ENCODE results near the gene GNG2.

DNA sequence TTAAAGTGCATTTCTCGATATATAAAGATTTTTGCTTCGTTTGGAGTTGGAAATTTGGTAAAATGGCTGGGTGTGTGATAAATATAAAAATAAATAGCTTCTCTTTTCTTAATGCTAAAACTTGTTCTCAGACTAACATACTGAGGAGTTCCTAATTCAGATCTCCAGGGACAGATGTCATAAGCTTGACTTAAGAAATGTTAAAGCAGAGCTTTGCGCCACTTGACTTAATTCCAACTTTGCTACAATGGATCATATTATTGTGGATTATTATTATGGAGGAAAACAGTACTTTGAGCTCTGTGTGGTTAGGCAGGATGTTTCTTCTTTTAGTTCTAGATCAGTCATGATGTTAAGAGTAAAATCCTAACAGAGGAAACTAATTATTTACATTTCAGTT is 33.8 kb downstream of the GNG2 start:
- TF ChIP-seq, protein P1, sequence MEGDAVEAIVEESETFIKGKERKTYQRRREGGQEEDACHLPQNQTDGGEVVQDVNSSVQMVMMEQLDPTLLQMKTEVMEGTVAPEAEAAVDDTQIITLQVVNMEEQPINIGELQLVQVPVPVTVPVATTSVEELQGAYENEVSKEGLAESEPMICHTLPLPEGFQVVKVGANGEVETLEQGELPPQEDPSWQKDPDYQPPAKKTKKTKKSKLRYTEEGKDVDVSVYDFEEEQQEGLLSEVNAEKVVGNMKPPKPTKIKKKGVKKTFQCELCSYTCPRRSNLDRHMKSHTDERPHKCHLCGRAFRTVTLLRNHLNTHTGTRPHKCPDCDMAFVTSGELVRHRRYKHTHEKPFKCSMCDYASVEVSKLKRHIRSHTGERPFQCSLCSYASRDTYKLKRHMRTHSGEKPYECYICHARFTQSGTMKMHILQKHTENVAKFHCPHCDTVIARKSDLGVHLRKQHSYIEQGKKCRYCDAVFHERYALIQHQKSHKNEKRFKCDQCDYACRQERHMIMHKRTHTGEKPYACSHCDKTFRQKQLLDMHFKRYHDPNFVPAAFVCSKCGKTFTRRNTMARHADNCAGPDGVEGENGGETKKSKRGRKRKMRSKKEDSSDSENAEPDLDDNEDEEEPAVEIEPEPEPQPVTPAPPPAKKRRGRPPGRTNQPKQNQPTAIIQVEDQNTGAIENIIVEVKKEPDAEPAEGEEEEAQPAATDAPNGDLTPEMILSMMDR (IDR thresholded peaks at IDR 0.05; ENCODE audit: borderline replicate concordance, extremely low read depth, low read length, poor library complexity, severe bottlenecking), result no peak
- no peak for TF ChIP-seq EZH2 (IDR thresholded peaks at IDR 0.05; ENCODE audit: borderline replicate concordance, low read depth, low read length, severe bottlenecking)
